B cell (primary cell): Measurements from ENCODE around the gene RAB7B. TPM values are rescaled to one million over a fixed set of nuclear protein-coding genes. Genes with fewer than 3 reads are reported as not detected.

Experiments used
- ATAC-seq: fragments of 200-7000 bp; cut with Tn5 transposase; one replicate; pipeline ENCODE4 v1.10.0; 2021; ENCODE audit warnings: low read depth, mild to moderate bottlenecking, moderate number of reproducible peaks, moderate library complexity
- CTCF ChIA-PET: fragments of 350-600 bp; sonication (Branson Sonifier 250); formaldehyde crosslinking; loops from one replicate; lab custom pipeline; 2021; ENCODE audit warnings: antibody characterized with exemption, inconsistent platforms; lab: Charles Lee
- POLR2A ChIA-PET: fragments of 350-600 bp; sonication (Branson Sonifier 250); formaldehyde crosslinking; loops from one replicate; lab custom pipeline; 2021; ENCODE audit warnings: antibody characterized with exemption; lab: Charles Lee
- DNase-seq: peaks from one replicate; pipeline ENCODE4 v3.0.0; 2013
- H2AFZ ChIP-seq: 2 replicates; pipeline ENCODE4 v1.6.1; 2012; ENCODE audit warnings: mild to moderate bottlenecking, low read depth, low read length; ENCODE audit not compliant: insufficient read depth, poor library complexity, severe bottlenecking
- H3K27ac ChIP-seq, 2 donors: 1 replicate in 1 of 2; 2 replicates in 1 of 2; pipeline ENCODE4 v1.5.1; 2012 to 2013; ENCODE audit warnings: low read length in 2 of 2, mild to moderate bottlenecking in 2 of 2, moderate library complexity in 1 of 2
- H3K27me3 ChIP-seq, 4 experiments: fragments of 200-600 bp in 1 of 4; sonication (generic) in 1 of 4; replicated peaks in 1 of 4; 1 replicate in 2 of 4; 2 replicates in 2 of 4; pipeline versions ENCODE4 v1.6.1 to v1.7.0; 2013 to 2016; ENCODE audit warnings: low read length in 3 of 4, mild to moderate bottlenecking in 2 of 4, mixed read lengths in 1 of 4, moderate library complexity in 1 of 4; ENCODE audit not compliant: insufficient read depth in 4 of 4, control insufficient read depth in 3 of 4; ENCODE audit errors: control extremely low read depth in 1 of 4
- H3K36me3 ChIP-seq, 2 experiments: replicated peaks in 1 of 2; 1 replicate in 1 of 2; 2 replicates in 1 of 2; pipeline versions ENCODE4 v1.6.1 to v1.7.1; 2013; ENCODE audit warnings: low read length in 1 of 2; ENCODE audit not compliant: insufficient read depth in 2 of 2, control insufficient read depth in 1 of 2; ENCODE audit errors: control extremely low read depth in 1 of 2, extremely low read depth in 1 of 2
- H3K4me1 ChIP-seq, 2 donors: fragments of 200-600 bp in 1 of 2; sonication (generic) in 1 of 2; 1 replicate in 1 of 2; 2 replicates in 1 of 2; pipeline versions ENCODE4 v1.5.1 to v1.6.1; 2013 to 2017; ENCODE audit warnings: low read length in 2 of 2; ENCODE audit not compliant: control insufficient read depth in 2 of 2, insufficient read depth in 2 of 2
- H3K4me2 ChIP-seq: replicated peaks from 2 replicates; pipeline ENCODE3; 2012; ENCODE audit warnings: mild to moderate bottlenecking, low read depth, low read length; ENCODE audit not compliant: poor library complexity, severe bottlenecking
- H3K4me3 ChIP-seq, 5 experiments: fragments of 200-600 bp in 1 of 5; sonication (generic) in 1 of 5; 1 replicate in 3 of 5; 2 replicates in 2 of 5; pipeline versions ENCODE4 v1.5.1 to v1.7.0; 2011 to 2016; ENCODE audit warnings: low read length in 4 of 5, mild to moderate bottlenecking in 4 of 5, low read depth in 2 of 5, control low read depth in 1 of 5, moderate library complexity in 1 of 5; ENCODE audit not compliant: insufficient read depth in 1 of 5; ENCODE audit errors: control extremely low read depth in 1 of 5, extremely low read depth in 1 of 5
- H3K79me2 ChIP-seq: fragments of 200-600 bp; sonication (generic); one replicate; pipeline ENCODE4 v1.6.0; 2016; ENCODE audit warnings: low read length; ENCODE audit not compliant: control insufficient read depth, insufficient read depth
- H3K9ac ChIP-seq: fragments of 200-600 bp; sonication (generic); 2 replicates; pipeline ENCODE4 v1.6.1; 2017; ENCODE audit warnings: mild to moderate bottlenecking, low read length, moderate library complexity
- H3K9me3 ChIP-seq, 3 donors: one replicate each; pipeline versions ENCODE4 v1.6.1 to v1.7.1; 2013; ENCODE audit warnings: low read length in 2 of 3; ENCODE audit not compliant: control insufficient read depth in 2 of 3, insufficient read depth in 1 of 3; ENCODE audit errors: control extremely low read depth in 1 of 3
- H4K20me1 ChIP-seq: 2 replicates; pipeline ENCODE4 v1.6.0; 2012; ENCODE audit warnings: mild to moderate bottlenecking, low read length; ENCODE audit not compliant: insufficient read depth, control insufficient read depth, poor library complexity, severe bottlenecking
- H3K27ac Mint-ChIP-seq: one replicate; pipeline ENCODE4 v1.8.0; 2021; ENCODE audit warnings: mixed read lengths
- H3K27me3 Mint-ChIP-seq: one replicate; pipeline ENCODE4 v1.8.0; 2021; ENCODE audit warnings: mixed read lengths
- H3K4me1 Mint-ChIP-seq: one replicate; pipeline ENCODE4 v1.8.0; 2021; ENCODE audit warnings: mixed read lengths
- H3K4me3 Mint-ChIP-seq: one replicate; pipeline ENCODE4 v1.8.0; 2021; ENCODE audit warnings: mixed read lengths
- H3K9me3 Mint-ChIP-seq: one replicate; pipeline ENCODE4 v1.8.0; 2022; ENCODE audit warnings: mixed read lengths; ENCODE audit not compliant: insufficient read depth
- EZH2 ChIP-seq: IDR thresholded peaks from 2 replicates; pipeline ENCODE4 v1.6.1; 2012; ENCODE audit warnings: borderline replicate concordance, low read depth, mild to moderate bottlenecking, moderate library complexity, low read length; ENCODE audit not compliant: insufficient read depth, poor library complexity, severe bottlenecking
- WGBS: methylation state at CpG from one replicate; pipeline ENCODE4 v1.1.5; 2013; ENCODE audit warnings: missing lambda C conversion rate; ENCODE audit not compliant: insufficient coverage; 5-methylcytosine and 5-hydroxymethylcytosine counted together
- intact Hi-C: fragments of 100-400 bp; cut with micrococcal nuclease; formaldehyde crosslinking; loops from one replicate; pipeline ENCODE4 v1.10.0; 2022
- polyA plus RNA-seq: library from polyadenylated mRNA; depleted of rRNA; stranded (reverse); fragments of >200 nt; gene quantifications from 2 replicates; pipeline ENCODE4 v1.2.3, GENCODE V29; 2012
- total RNA-seq, 2 donors: library from RNA; stranded (reverse); fragments of 120-200 nt in 1 of 2; gene quantifications; 1 replicate in 1 of 2; 2 replicates in 1 of 2; pipeline versions ENCODE4 v1.2.3 to v1.2.4, GENCODE V29; 2013 to 2022
- TF ChIP-seq, protein P1 (sequence below): fragments of 200-600 bp; IDR thresholded peaks from one replicate; pipeline ENCODE4 v1.8.0; 2022; ENCODE audit warnings: antibody characterized with exemption, mild to moderate bottlenecking

Gene RAB7B
- total and polyA plus RNA-seq, 2 donors (not counting 1 experiment from before 2014, with no cell fraction given), result not detected

DNA sequence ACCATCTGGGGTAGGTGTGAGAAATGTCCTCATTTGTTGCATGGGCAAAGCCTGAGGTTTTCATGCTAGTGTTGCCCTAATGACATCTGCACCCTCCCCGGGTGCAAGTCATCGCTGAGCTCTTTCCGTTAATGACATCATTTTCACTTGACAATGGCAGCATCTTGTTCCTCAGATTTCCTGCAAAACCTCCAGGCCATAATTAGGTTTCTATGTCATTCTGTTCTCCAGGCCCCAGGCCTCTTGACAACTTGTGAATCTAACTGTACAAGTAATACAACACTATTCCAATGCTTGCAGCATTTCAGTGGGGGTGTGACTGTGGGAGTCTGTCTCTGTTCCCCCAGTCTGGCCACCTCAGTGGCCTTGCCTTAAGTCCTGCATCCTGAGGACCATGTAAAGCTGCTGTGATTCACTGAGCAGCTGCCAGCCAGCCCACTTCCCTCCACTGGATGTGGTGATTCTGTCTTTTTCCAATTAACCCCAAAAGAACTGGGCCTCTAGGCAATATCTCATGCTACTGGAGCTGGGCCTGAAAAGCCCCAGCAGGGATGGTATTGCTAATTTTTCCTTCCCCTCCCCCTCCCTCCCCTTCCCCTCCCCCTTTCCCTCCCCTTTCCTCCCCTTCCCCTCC lies 22.8 kb downstream of the RAB7B start:
- CTCF ChIA-PET, result interaction anchor here (0.8 to 11.3 kb wide), 9 partner anchors 10 to 322 kb away, joined by 3 to 434 read pairs (median 4); no protein-coding TSS in a partner anchor
- TF ChIP-seq EZH2, result no peak
- TF ChIP-seq, protein P1, sequence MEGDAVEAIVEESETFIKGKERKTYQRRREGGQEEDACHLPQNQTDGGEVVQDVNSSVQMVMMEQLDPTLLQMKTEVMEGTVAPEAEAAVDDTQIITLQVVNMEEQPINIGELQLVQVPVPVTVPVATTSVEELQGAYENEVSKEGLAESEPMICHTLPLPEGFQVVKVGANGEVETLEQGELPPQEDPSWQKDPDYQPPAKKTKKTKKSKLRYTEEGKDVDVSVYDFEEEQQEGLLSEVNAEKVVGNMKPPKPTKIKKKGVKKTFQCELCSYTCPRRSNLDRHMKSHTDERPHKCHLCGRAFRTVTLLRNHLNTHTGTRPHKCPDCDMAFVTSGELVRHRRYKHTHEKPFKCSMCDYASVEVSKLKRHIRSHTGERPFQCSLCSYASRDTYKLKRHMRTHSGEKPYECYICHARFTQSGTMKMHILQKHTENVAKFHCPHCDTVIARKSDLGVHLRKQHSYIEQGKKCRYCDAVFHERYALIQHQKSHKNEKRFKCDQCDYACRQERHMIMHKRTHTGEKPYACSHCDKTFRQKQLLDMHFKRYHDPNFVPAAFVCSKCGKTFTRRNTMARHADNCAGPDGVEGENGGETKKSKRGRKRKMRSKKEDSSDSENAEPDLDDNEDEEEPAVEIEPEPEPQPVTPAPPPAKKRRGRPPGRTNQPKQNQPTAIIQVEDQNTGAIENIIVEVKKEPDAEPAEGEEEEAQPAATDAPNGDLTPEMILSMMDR, result no peak
- Mint-ChIP-seq H3K27ac (no peak overlapping the region), H3K27me3 (peaks cover 2% of the 10 kb centered on the region), H3K4me3 (no peak overlapping the region), H3K9me3 (no peaks in the 10 kb centered on the region), H3K4me1 (no peaks in the 10 kb centered on the region)
- no peaks in the 10 kb centered on the region for H4K20me1 ChIP-seq
- DNase-seq, result no peak
- H3K27me3 ChIP-seq, result no peaks in the 10 kb centered on the region
- POLR2A ChIA-PET, result no interaction called here
- no peaks in the 10 kb centered on the region for H3K4me1 ChIP-seq
- no peak overlapping the region for H3K4me2 ChIP-seq
- no peaks in the 10 kb centered on the region for H3K9me3 ChIP-seq
- 70% methylated on average over 3 of the region's 3 CpGs for WGBS
- no peak overlapping the region for H3K27ac ChIP-seq
- no peak overlapping the region for H2AFZ ChIP-seq
- no peak overlapping the region for H3K4me3 ChIP-seq
- no peak for ATAC-seq
- H3K79me2 ChIP-seq, result no peaks in the 10 kb centered on the region
- H3K36me3 ChIP-seq, result no peaks in the 10 kb centered on the region
- no peak overlapping the region for H3K9ac ChIP-seq
- intact Hi-C loops, result no loop called here

DNA sequence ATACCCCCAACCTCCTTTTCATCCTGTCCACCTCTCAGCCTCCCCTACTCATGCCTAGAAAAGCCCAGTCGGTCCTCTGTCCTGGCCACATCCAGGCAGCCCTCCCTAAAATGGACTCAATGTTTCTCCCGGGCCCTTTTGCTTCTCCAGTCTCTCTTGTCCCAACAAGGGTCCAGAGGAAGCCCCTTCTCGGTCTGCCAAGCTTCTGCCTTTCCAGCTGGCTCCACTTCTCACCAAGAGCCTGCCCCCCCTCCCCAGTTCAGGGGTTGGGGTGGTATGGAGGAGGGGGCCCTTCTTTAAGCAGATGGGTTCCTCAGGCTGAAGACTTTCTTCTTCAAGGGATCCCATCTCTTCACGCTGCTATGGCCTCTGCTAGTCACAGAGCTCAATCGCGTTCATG lies 23.9 kb downstream of the RAB7B start:
- ATAC-seq, result no peak
- H3K36me3 ChIP-seq, result no peaks in the 10 kb centered on the region
- no peaks in the 10 kb centered on the region for H3K4me1 Mint-ChIP-seq
- intact Hi-C loops, result loop anchor here (5.0 kb wide), 1 partner anchor 267 kb away; no protein-coding TSS in a partner anchor
- no peak overlapping the region for H3K4me2 ChIP-seq
- TF ChIP-seq, protein P1, result no peak
- no peak for TF ChIP-seq EZH2
- H3K9me3 ChIP-seq, result no peaks in the 10 kb centered on the region
- no peak overlapping the region for H3K4me3 ChIP-seq
- ChIA-PET POLR2A (no interaction called here), CTCF (interaction anchor here (1.0 to 11.3 kb wide), 10 partner anchors 10 to 330 kb away, joined by 3 to 434 read pairs (median 4); no protein-coding TSS in a partner anchor)
- no peaks in the 10 kb centered on the region for H3K27me3 ChIP-seq
- H3K4me3 Mint-ChIP-seq, result no peak overlapping the region
- H3K9ac ChIP-seq, result no peak overlapping the region
- H3K9me3 Mint-ChIP-seq, result no peaks in the 10 kb centered on the region
- no peak overlapping the region for H2AFZ ChIP-seq
- H3K4me1 ChIP-seq, result no peaks in the 10 kb centered on the region
- DNase-seq, result no peak
- no peak overlapping the region for H3K27ac ChIP-seq
- H3K27ac Mint-ChIP-seq, result no peak overlapping the region
- 100% methylated on average over 5 of the region's 6 CpGs for WGBS
- no peaks in the 10 kb centered on the region for H3K79me2 ChIP-seq
- H4K20me1 ChIP-seq, result no peaks in the 10 kb centered on the region
- H3K27me3 Mint-ChIP-seq, result peaks cover 2% of the 10 kb centered on the region
